Bone marrow (tissue), 2 donors: ENCODE data around the gene CLUH.

Source experiments
- DNase-seq, 2 donors: peaks; one replicate each; lab custom pipeline; 2025; lab: John Stamatoyannopoulos, UW

CLUH gene

GRCh38 chr17:2721603-2722002 is 10.0 kb upstream of the CLUH start:
- DNase-seq: no peak

GRCh38 chr17:2719861-2720260 is 8.3 kb upstream of the CLUH start:
- no peak for DNase-seq

GRCh38 chr17:2718150-2718938 is 6.8 kb upstream of the CLUH start:
- no peak for DNase-seq

- no peak for DNase-seq
Observed at GRCh38 chr17:2716649-2717048, 5.1 kb upstream of the CLUH start.

- no peak for DNase-seq
Observed at GRCh38 chr17:2713881-2714280, 2.3 kb upstream of the CLUH start.

GRCh38 chr17:2712300-2713043 is 908 bp upstream of the CLUH start:
- no peak for DNase-seq

- DNase-seq: no peak
Observed at GRCh38 chr17:2710803-2711607, 559 bp downstream of the CLUH start.

- no peak for DNase-seq
Observed at GRCh38 chr17:2710071-2710802, 1.3 kb downstream of the CLUH start.

- no peak for DNase-seq
Observed at GRCh38 chr17:2709183-2709661, 2.3 kb downstream of the CLUH start.

- no peak for DNase-seq
Observed at GRCh38 chr17:2708585-2709182, 2.9 kb downstream of the CLUH start.

GRCh38 chr17:2707721-2708584 is 3.6 kb downstream of the CLUH start:
- no peak for DNase-seq

GRCh38 chr17:2706911-2707510 is 4.6 kb downstream of the CLUH start:
- DNase-seq: no peak

- DNase-seq: no peak
Observed at GRCh38 chr17:2705888-2706795, 5.4 kb downstream of the CLUH start.

GRCh38 chr17:2705263-2705662 is 6.3 kb downstream of the CLUH start:
- DNase-seq: no peak

- no peak for DNase-seq
Observed at GRCh38 chr17:2704890-2705248, 6.7 kb downstream of the CLUH start.

- DNase-seq: no peak
Observed at GRCh38 chr17:2704031-2704889, 7.3 kb downstream of the CLUH start.

GRCh38 chr17:2703606-2704005 is 8.0 kb downstream of the CLUH start:
- no peak for DNase-seq

- no peak for DNase-seq
Observed at GRCh38 chr17:2703181-2703580, 8.4 kb downstream of the CLUH start.
